IPS-18c (cell line): ENCODE measurements around the gene CCDC70.
"Not testable (repeated sequence)": the region's sequence is repeated elsewhere in the genome, so short reads cannot be mapped to it uniquely, and the experiment has no call there.

Source experiments
- H3K4me3 ChIP-seq: 2 replicates; pipeline ENCODE4 v1.7.0; 2013; ENCODE audit warnings: low read depth, mild to moderate bottlenecking, low read length, moderate library complexity; ENCODE audit not compliant: insufficient read depth
- H3K9me3 ChIP-seq: one replicate; pipeline ENCODE4 v1.6.1; 2013; ENCODE audit warnings: mild to moderate bottlenecking, low read length, moderate library complexity; ENCODE audit not compliant: control insufficient read depth, insufficient read depth

CCDC70 gene

GRCh38 chr13:51881296-51881695 is 19.5 kb downstream of the CCDC70 start:
- H3K9me3 ChIP-seq, result no peaks in the 10 kb centered on the region
- no peak overlapping the region for H3K4me3 ChIP-seq

DNA sequence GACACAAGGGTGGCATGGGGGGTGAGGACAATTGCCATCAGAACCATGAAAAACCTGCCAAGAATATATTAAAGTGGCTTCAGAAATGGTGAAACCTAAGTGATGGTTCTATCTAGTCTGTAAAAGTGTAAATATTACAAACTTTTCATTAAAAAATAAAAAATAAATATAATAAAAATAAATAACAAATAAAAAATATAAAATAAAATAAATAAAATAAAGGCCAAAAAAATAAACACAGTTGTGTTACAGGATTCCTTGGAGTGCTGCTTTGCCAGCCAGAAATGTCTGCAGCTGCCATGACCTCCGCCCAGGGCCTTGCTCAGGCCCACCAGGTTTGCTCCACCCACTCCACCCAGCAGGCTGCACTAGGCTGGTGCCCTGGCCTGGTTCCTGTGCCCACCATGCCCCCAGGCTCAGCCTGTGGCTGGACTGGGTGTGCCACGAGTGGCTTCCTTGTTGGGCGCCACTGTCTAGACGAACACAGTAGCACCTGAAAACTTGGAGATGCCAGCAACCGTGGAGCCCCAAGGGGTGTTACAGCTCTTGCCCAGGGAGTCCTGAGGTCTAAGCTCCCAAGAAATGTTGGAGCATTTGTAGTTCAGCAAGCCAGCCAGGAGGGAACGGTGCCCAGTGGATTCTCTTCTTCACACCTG is 20.9 kb downstream of the CCDC70 start:
- Histone ChIP-seq H3K9me3 (no peaks in the 10 kb centered on the region), H3K4me3 (no peak overlapping the region)

DNA sequence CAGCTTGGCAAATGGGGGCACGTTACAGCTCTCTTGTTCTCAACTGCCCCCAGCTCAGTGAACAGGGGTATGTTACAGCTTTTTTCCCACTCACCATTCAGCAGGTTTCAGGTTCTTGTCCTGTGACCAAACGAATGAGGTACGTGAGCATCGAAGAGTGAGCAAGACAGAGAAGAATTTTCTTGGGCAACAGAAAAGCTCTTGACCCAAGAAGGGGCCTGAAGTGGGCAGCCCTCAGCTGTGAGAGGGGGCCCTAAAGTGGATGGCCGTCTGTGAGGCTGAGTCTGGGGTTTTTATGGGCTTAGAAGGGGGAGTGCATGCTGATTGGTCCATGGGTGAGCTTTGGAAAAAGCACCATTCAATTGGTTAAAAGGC is 21.4 kb downstream of the CCDC70 start:
- Histone ChIP-seq H3K4me3 (no peak overlapping the region), H3K9me3 (no peaks in the 10 kb centered on the region)

- Histone ChIP-seq H3K9me3 (no peaks in the 10 kb centered on the region), H3K4me3 (no peak overlapping the region)
Observed at GRCh38 chr13:51885651-51886050, 23.9 kb downstream of the CCDC70 start.

GRCh38 chr13:51887468-51887867 is 25.7 kb downstream of the CCDC70 start:
- no peak overlapping the region for H3K4me3 ChIP-seq

DNA sequence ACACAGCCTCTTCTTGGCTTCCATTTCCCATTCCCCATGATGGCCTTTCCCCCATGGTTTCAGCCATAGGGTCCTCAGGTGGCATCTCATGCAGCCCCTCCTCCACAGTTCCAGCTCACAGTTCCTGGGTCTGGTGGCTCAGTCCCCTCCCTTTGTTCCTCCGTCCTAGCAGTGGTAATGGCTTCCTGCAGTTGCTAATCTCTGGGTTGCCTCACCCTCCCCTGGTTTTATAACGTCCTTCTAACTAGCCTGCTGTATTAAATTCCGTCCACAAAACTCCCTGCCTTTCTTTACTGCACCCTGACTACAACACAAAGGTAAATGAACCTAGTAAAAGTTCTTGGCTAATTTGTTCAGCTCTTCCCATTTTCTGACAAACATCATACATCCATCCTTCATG is 30.9 kb downstream of the CCDC70 start:
- Histone ChIP-seq H3K9me3 (peaks cover 2% of the 10 kb centered on the region), H3K4me3 (no peak overlapping the region)

More at GRCh38 chr13:51887468-51887867, 25.7 kb downstream of the CCDC70 start:
- no peaks in the 10 kb centered on the region for H3K9me3 ChIP-seq

- no peak overlapping the region for H3K4me3 ChIP-seq
- peaks cover 2% of the 10 kb centered on the region for H3K9me3 ChIP-seq
Observed at GRCh38 chr13:51894239-51894638, 32.5 kb downstream of the CCDC70 start.

- H3K4me3 ChIP-seq, result no peak overlapping the region
- H3K9me3 ChIP-seq, result peaks cover 2% of the 10 kb centered on the region
Observed at GRCh38 chr13:51895906-51896888, 34.4 kb downstream of the CCDC70 start.

- no peak overlapping the region for H3K4me3 ChIP-seq
- peaks cover 2% of the 10 kb centered on the region for H3K9me3 ChIP-seq
Observed at GRCh38 chr13:51900471-51900870, 38.7 kb downstream of the CCDC70 start.

GRCh38 chr13:51902776-51903175 is 41.0 kb downstream of the CCDC70 start:
- H3K4me3 ChIP-seq, result no peak overlapping the region
- H3K9me3 ChIP-seq, result no peaks in the 10 kb centered on the region

DNA sequence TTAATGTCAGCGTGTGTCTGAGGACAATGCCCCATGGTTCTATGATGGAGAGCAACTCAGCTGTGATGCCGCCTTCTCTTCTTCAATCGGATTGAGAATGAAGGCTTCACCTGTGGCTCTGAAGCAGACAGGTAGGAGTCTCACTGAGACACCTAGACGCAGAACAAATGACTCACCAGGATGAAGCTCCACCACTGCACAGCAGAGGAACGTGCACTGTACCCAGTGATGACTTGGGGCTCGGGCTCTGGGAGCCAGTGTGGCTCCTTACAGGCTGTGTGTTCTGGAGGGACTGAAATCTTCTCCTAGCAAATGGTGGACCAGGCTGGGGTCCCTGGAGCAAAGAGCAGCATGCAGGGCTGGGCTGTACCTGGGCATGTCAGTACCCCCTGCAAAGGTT is 44.0 kb downstream of the CCDC70 start:
- H3K4me3 ChIP-seq, result no peak overlapping the region; the same call in 1 of the 2 replicates
- H3K9me3 ChIP-seq, result no peaks in the 10 kb centered on the region

DNA sequence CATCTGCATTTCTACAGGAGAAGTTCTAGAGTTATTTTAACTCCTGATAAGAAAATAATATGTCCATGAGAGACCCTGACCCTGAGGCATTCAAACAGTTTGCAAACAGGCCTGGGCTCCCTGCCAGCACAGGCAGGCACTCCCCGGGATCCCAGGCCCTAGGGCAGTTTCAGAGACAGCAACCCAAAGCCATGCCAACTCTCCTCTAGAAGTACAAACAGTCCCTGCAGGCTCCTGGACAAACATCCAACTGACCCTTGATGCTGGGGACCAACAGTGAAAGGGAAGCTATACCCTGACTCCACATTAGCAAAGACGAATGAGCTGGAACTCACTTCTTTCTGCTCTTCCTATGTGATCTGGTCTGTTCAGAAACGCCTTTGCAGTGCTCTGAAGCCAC is 44.8 kb downstream of the CCDC70 start:
- H3K9me3 ChIP-seq, result no peaks in the 10 kb centered on the region

DNA sequence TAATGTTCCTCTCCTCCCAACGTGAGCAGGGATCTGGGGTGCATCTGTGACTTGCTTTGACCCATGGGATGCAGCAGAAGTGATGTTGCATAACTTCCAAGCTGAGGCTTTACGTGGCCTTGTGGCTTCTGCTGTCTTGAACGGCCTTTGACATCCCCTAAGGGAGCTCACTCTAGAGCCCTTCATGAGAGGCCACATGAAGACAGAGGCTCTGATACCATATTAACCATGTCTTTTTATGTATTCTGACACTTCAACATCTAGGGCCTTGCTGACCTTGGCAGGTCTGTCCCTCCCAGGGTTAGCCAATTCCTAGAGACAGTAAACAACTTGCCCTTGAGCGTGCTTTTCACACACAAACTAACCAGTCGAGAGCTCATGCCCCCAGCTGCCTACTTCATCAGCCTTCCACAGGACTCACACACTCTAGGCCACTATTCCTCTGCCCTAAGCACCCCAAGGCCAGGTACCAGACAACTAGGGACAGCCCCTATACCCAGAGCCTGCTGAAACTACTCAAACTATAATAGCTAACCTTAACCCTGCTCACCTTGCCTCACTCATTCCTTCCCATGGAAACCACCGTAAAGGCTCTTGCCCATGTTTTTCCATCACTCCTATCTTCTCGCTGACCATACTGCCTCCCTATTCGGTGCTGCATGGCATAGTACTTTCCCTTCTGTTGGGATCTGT is 45.4 kb downstream of the CCDC70 start:
- H3K9me3 ChIP-seq, result no peaks in the 10 kb centered on the region
- no peak overlapping the region for H3K4me3 ChIP-seq

More for the DNA sequence above, 44.8 kb downstream of the CCDC70 start:
- H3K4me3 ChIP-seq, result no peak overlapping the region

DNA sequence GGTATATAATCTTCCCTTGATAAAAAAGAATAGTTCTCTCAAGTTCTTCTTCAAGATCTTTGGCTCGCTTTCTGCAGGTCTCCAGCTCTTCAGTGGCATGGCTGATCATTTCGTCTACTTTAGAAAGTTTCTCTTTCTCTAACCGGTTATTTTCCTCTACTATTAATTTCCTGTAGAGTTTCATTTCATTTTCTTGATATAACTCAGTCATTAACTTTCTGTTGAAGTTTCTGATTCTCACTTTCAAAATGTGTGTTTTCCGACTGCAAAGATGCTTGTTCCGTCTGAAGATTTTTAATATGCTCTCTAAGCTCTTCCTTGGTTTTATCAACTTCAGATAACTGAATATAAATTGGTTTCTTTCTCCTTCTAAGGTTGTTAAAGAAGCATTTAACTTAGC is 47.5 kb downstream of the CCDC70 start:
- not testable (repeated sequence) for H3K9me3 ChIP-seq, H3K4me3 ChIP-seq

DNA sequence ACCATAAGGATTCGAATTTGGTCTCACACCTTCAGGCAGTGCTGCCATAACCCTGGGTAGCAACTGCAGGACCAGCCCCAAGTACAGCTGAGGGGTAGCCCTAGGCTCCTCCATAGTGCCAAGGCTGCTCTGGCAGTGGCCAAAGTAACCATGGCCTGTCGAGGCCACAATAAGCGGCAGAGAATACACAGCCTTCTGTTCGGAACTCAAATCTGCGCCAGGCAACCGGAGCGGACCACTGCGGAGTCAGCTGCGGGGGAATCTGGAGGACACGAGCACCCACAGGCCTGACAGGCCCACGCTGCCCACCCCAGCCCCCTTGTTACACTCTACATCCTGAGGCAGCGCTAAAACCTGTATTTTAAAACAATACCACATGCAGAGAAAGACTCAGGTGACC is 48.7 kb downstream of the CCDC70 start:
- Histone ChIP-seq H3K9me3 (no peaks in the 10 kb centered on the region), H3K4me3 (no peak overlapping the region)

- Histone ChIP-seq H3K4me3 (no peak overlapping the region), H3K9me3 (no peaks in the 10 kb centered on the region)
Observed at GRCh38 chr13:51912091-51912490, 50.3 kb downstream of the CCDC70 start.

GRCh38 chr13:51912511-51913225 is 50.9 kb downstream of the CCDC70 start:
- Histone ChIP-seq H3K4me3 (no peak overlapping the region), H3K9me3 (no peaks in the 10 kb centered on the region)
